DND-41 (cell line): ENCODE data around the gene NTM.

Source experiments
- ATAC-seq: fragments of 200-7000 bp; cut with Tn5 transposase; 3 replicates; pipeline ENCODE4 v1.9.1; 2021; ENCODE audit warnings: low read depth; ENCODE audit not compliant: insufficient read depth
- DNase-seq: peaks from one replicate; pipeline ENCODE4 v3.0.0-alpha.2; 2020
- H2AFZ ChIP-seq: 2 replicates; pipeline ENCODE4 v1.6.0; 2012; ENCODE audit warnings: low read depth, low read length
- H3K27ac ChIP-seq: 2 replicates; pipeline ENCODE4 v1.5.1; 2012; ENCODE audit warnings: low read length, inconsistent platforms
- H3K27me3 ChIP-seq: fragments of 200-600 bp; sonication (generic); 2 replicates; pipeline ENCODE4 v1.6.0; 2012; ENCODE audit warnings: low read length, mild to moderate bottlenecking, inconsistent platforms; ENCODE audit not compliant: insufficient read depth, poor library complexity
- H3K36me3 ChIP-seq: 2 replicates; pipeline ENCODE4 v1.5.1; 2012; ENCODE audit warnings: low read length, inconsistent platforms; ENCODE audit not compliant: insufficient read depth
- H3K4me1 ChIP-seq: 2 replicates; pipeline ENCODE4 v1.5.1; 2012; ENCODE audit warnings: mild to moderate bottlenecking, low read length; ENCODE audit not compliant: insufficient read depth
- H3K4me2 ChIP-seq: 2 replicates; pipeline ENCODE4 v1.6.0; 2012; ENCODE audit warnings: mild to moderate bottlenecking, moderate library complexity, low read length, inconsistent platforms; ENCODE audit not compliant: insufficient read depth
- H3K4me3 ChIP-seq, 2 experiments: fragments of 200-600 bp in 1 of 2; shearing (Covaris generic) in 1 of 2; 2 replicates each; pipeline ENCODE4 v1.5.1; 2012 to 2016; ENCODE audit warnings: inconsistent platforms in 2 of 2, low read length in 2 of 2, mild to moderate bottlenecking in 2 of 2, low read depth in 1 of 2, moderate library complexity in 1 of 2
- H3K79me2 ChIP-seq: 2 replicates; pipeline ENCODE4 v1.6.0; 2012; ENCODE audit warnings: low read length, inconsistent platforms; ENCODE audit not compliant: insufficient read depth
- H3K9ac ChIP-seq: 2 replicates; pipeline ENCODE4 v1.6.0; 2012; ENCODE audit warnings: low read depth, mild to moderate bottlenecking, inconsistent platforms, low read length, moderate library complexity
- H3K9me3 ChIP-seq: 2 replicates; pipeline ENCODE4 v1.5.1; 2012; ENCODE audit warnings: low read length, moderate library complexity, mild to moderate bottlenecking, inconsistent platforms; ENCODE audit not compliant: insufficient read depth, severe bottlenecking
- H4K20me1 ChIP-seq: 2 replicates; pipeline ENCODE4 v1.6.0; 2012; ENCODE audit warnings: low read length; ENCODE audit not compliant: insufficient read depth
- CTCF ChIP-seq: IDR thresholded peaks from 2 replicates; pipeline ENCODE4 v1.5.1; 2012; ENCODE audit warnings: borderline replicate concordance, low read length, moderate library complexity, mild to moderate bottlenecking; ENCODE audit not compliant: poor library complexity, severe bottlenecking; ENCODE audit errors: extremely low read depth
- EZH2 ChIP-seq: IDR thresholded peaks from 3 replicates; pipeline ENCODE4 v1.6.1; 2012; ENCODE audit warnings: borderline replicate concordance, low read depth, mild to moderate bottlenecking, moderate library complexity, low read length, inconsistent platforms; ENCODE audit not compliant: severe bottlenecking

Gene NTM

GRCh38 chr11:132096132-132096825, 725.9 kb downstream of the NTM start:
- H3K4me2 ChIP-seq: no peak overlapping the region
- TF ChIP-seq CTCF (no peak), EZH2 (no peak)
- H4K20me1 ChIP-seq: no peaks in the 10 kb centered on the region
- H3K9ac ChIP-seq: no peak overlapping the region
- DNase-seq: no peak
- H3K36me3 ChIP-seq: no peaks in the 10 kb centered on the region
- H3K4me3 ChIP-seq: no peak overlapping the region
- H3K27ac ChIP-seq: no peak overlapping the region
- H3K79me2 ChIP-seq: no peaks in the 10 kb centered on the region
- H3K27me3 ChIP-seq: no peaks in the 10 kb centered on the region
- no peak overlapping the region for H2AFZ ChIP-seq
- H3K4me1 ChIP-seq: no peaks in the 10 kb centered on the region
- H3K9me3 ChIP-seq: no peaks in the 10 kb centered on the region
- no peak for ATAC-seq

GRCh38 chr11:132099692-132100091, 729.3 kb downstream of the NTM start:
- H3K9me3 ChIP-seq: no peaks in the 10 kb centered on the region
- H3K27ac ChIP-seq: no peak overlapping the region
- H3K79me2 ChIP-seq: no peaks in the 10 kb centered on the region
- H4K20me1 ChIP-seq: no peaks in the 10 kb centered on the region
- peaks cover 3% of the 10 kb centered on the region for H3K27me3 ChIP-seq
- DNase-seq (peak; percentile 25), ATAC-seq (no peak)
- H3K4me1 ChIP-seq: no peaks in the 10 kb centered on the region
- no peak overlapping the region for H2AFZ ChIP-seq
- no peak overlapping the region for H3K4me2 ChIP-seq
- H3K4me3 ChIP-seq: no peak overlapping the region
- no peak overlapping the region for H3K9ac ChIP-seq
- no peaks in the 10 kb centered on the region for H3K36me3 ChIP-seq
- TF ChIP-seq EZH2 (no peak), CTCF (peak; percentile 64)

- no peak overlapping the region for H3K4me2 ChIP-seq
- no peaks in the 10 kb centered on the region for H3K9me3 ChIP-seq
- H3K4me1 ChIP-seq: no peaks in the 10 kb centered on the region
- no peaks in the 10 kb centered on the region for H3K79me2 ChIP-seq
- no peak overlapping the region for H2AFZ ChIP-seq
- no peak overlapping the region for H3K4me3 ChIP-seq
- ATAC-seq (no peak), DNase-seq (no peak)
- peaks cover 3% of the 10 kb centered on the region for H3K27me3 ChIP-seq
- no peaks in the 10 kb centered on the region for H4K20me1 ChIP-seq
- no peak overlapping the region for H3K9ac ChIP-seq
- TF ChIP-seq CTCF: no peak
- TF ChIP-seq EZH2: no peak
- no peaks in the 10 kb centered on the region for H3K36me3 ChIP-seq
- H3K27ac ChIP-seq: no peak overlapping the region
Measured at GRCh38 chr11:132100583-132100982, 730.2 kb downstream of the NTM start.
